Tibial nerve (tissue), 3 donors: ENCODE data around the gene LRRC31.

Experiments used
- CTCF ChIP-seq, 5 experiments: fragments of 200-600 bp in 3 of 5; fragments of 450-650 bp in 2 of 5; sonication (generic) in 3 of 5; IDR thresholded peaks; one replicate each; pipeline ENCODE4 v1.5.1; 2016 to 2019; ENCODE audit warnings: antibody characterized with exemption in 5 of 5, mild to moderate bottlenecking in 3 of 5, moderate library complexity in 2 of 5
- POLR2A ChIP-seq, 2 donors: fragments of 450-650 bp; IDR thresholded peaks; one replicate each; pipeline ENCODE4 v1.6.1; 2017; ENCODE audit warnings: antibody characterized with exemption in 2 of 2, mild to moderate bottlenecking in 2 of 2, moderate library complexity in 2 of 2

- TF ChIP-seq CTCF (IDR thresholded peaks at IDR 0.05) (no peak), POLR2A (IDR thresholded peaks at IDR 0.05) (no peak)
These were observed 56.5 kb downstream of the LRRC31 start for GRCh38 chr3:169813278-169813677.
